Tibial nerve (tissue), 4 donors: ENCODE data around the gene FAM174C. TPM values are rescaled to one million over a fixed set of nuclear protein-coding genes. Genes with fewer than 3 reads are reported as not detected.

Experiments used
- DNase-seq, 2 donors: peaks; one replicate each; pipeline ENCODE4 v3.0.0-alpha.2; 2019; ENCODE audit warnings: low spot score in 2 of 2
- H3K27ac ChIP-seq, 4 donors: fragments of 200-600 bp; sonication (generic) in 3 of 4; one replicate each; pipeline ENCODE4 v1.5.1; 2017 to 2019; ENCODE audit warnings: mild to moderate bottlenecking in 1 of 4
- H3K27me3 ChIP-seq, 2 donors: fragments of 200-600 bp; sonication (generic) in 1 of 2; one replicate each; pipeline versions ENCODE4 v1.5.1 to v1.6.0; 2017 to 2019
- H3K36me3 ChIP-seq, 3 donors: fragments of 200-600 bp; sonication (generic); one replicate each; pipeline ENCODE4 v1.5.1; 2018 to 2019
- H3K4me1 ChIP-seq, 4 donors: fragments of 200-600 bp; sonication (generic) in 3 of 4; one replicate each; pipeline ENCODE4 v1.5.1; 2017 to 2019
- H3K4me3 ChIP-seq, 4 donors: fragments of 200-600 bp; sonication (generic) in 3 of 4; one replicate each; pipeline ENCODE4 v1.5.1; 2017 to 2019; ENCODE audit warnings: mild to moderate bottlenecking in 1 of 4, moderate library complexity in 1 of 4
- H3K9me3 ChIP-seq, 4 donors: fragments of 200-600 bp; sonication (generic) in 3 of 4; one replicate each; pipeline ENCODE4 v1.5.1; 2017 to 2019
- CTCF ChIP-seq, 5 experiments: fragments of 200-600 bp in 3 of 5; fragments of 450-650 bp in 2 of 5; sonication (generic) in 3 of 5; IDR thresholded peaks; one replicate each; pipeline ENCODE4 v1.5.1; 2016 to 2019; ENCODE audit warnings: antibody characterized with exemption in 5 of 5, mild to moderate bottlenecking in 3 of 5, moderate library complexity in 2 of 5
- EP300 ChIP-seq, 2 donors: sonication (generic); formaldehyde crosslinking; IDR thresholded peaks; one replicate each; pipeline ENCODE4 v1.6.1; 2017; ENCODE audit warnings: antibody characterized with exemption in 2 of 2, mild to moderate bottlenecking in 1 of 2
- POLR2A ChIP-seq, 2 donors: fragments of 450-650 bp; IDR thresholded peaks; one replicate each; pipeline ENCODE4 v1.6.1; 2017; ENCODE audit warnings: antibody characterized with exemption in 2 of 2, mild to moderate bottlenecking in 2 of 2, moderate library complexity in 2 of 2
- WGBS, 2 donors: methylation state at CpG; one replicate each; pipeline ENCODE4 v1.1.5; 2018; 5-methylcytosine and 5-hydroxymethylcytosine counted together
- total RNA-seq, 4 donors: library from RNA; depleted of rRNA; stranded (reverse); fragments of >200 nt; gene quantifications; one replicate each; pipeline ENCODE4 v1.1.0, GENCODE V29; 2016

The FAM174C gene
- total RNA-seq, 4 donors from 2014 or later, result 25.5 to 80.7 (median 52.0) TPM

- WGBS, 2 donors, result 93% methylated on average over 38 of the region's 38 CpGs
- TF ChIP-seq EP300 (IDR thresholded peaks at IDR 0.05), result no peak
- TF ChIP-seq CTCF (IDR thresholded peaks at IDR 0.05), result no peak
- no peak for TF ChIP-seq POLR2A (IDR thresholded peaks at IDR 0.05)
- no peak overlapping the region for H3K4me3 ChIP-seq
- no peak for DNase-seq
- H3K27ac ChIP-seq, result no peak overlapping the region
- no peaks in the 10 kb centered on the region for H3K9me3 ChIP-seq
- no peaks in the 10 kb centered on the region for H3K36me3 ChIP-seq
- H3K27me3 ChIP-seq, result peaks cover 0 to 25% of the 10 kb centered on the region in 2 donors
- peaks cover 0 to 7% (median 0%) of the 10 kb centered on the region in 4 donors for H3K4me1 ChIP-seq
Observed at GRCh38 chr19:1307320-1307719, 32.0 kb downstream of the FAM174C start.

- H3K36me3 ChIP-seq, result no peaks in the 10 kb centered on the region
Observed at GRCh38 chr19:1307755-1308303, 32.5 kb downstream of the FAM174C start.

GRCh38 chr19:1308718-1309117 is 33.4 kb downstream of the FAM174C start:
- no peaks in the 10 kb centered on the region for H3K36me3 ChIP-seq
- WGBS, 2 donors, result 60 to 64% methylated on average over 11 of the region's 11 CpGs
- no peak overlapping the region for H3K4me3 ChIP-seq
- no peak overlapping the region for H3K27ac ChIP-seq
- TF ChIP-seq POLR2A (IDR thresholded peaks at IDR 0.05) (no peak), CTCF (IDR thresholded peaks at IDR 0.05) (no peak), EP300 (IDR thresholded peaks at IDR 0.05) (no peak)
- H3K4me1 ChIP-seq, result no peaks in the 10 kb centered on the region
- no peak for DNase-seq
- no peaks in the 10 kb centered on the region for H3K9me3 ChIP-seq
- H3K27me3 ChIP-seq, result peaks cover 0 to 39% of the 10 kb centered on the region in 2 donors

More at GRCh38 chr19:1307755-1308303, 32.5 kb downstream of the FAM174C start:
- peaks cover 0 to 2% (median 0%) of the 10 kb centered on the region in 4 donors for H3K4me1 ChIP-seq
- H3K4me3 ChIP-seq, result no peak overlapping the region
- 90 to 95% methylated on average over 20 of the region's 20 CpGs for WGBS, 2 donors
- no peak overlapping the region for H3K27ac ChIP-seq
- no peaks in the 10 kb centered on the region for H3K9me3 ChIP-seq
- TF ChIP-seq CTCF (IDR thresholded peaks at IDR 0.05) (no peak), POLR2A (IDR thresholded peaks at IDR 0.05) (no peak), EP300 (IDR thresholded peaks at IDR 0.05) (no peak)
- peaks cover 0 to 30% of the 10 kb centered on the region in 2 donors for H3K27me3 ChIP-seq
- no peak for DNase-seq

GRCh38 chr19:1309977-1310852 is 34.9 kb downstream of the FAM174C start:
- WGBS, 2 donors, result 64 to 67% methylated on average over 26 to 27 of the region's 28 CpGs
- TF ChIP-seq EP300 (IDR thresholded peaks at IDR 0.05) (no peak), CTCF (IDR thresholded peaks at IDR 0.05) (no peak), POLR2A (IDR thresholded peaks at IDR 0.05) (no peak)
- H3K4me1 ChIP-seq, result peaks cover 0 to under 1% (median 0%) of the 10 kb centered on the region in 4 donors
- peaks cover 0 to 54% of the 10 kb centered on the region in 2 donors for H3K27me3 ChIP-seq
- H3K27ac ChIP-seq, result no peak overlapping the region
- DNase-seq, result no peak
- H3K36me3 ChIP-seq, result no peaks in the 10 kb centered on the region
- H3K9me3 ChIP-seq, result no peaks in the 10 kb centered on the region
- H3K4me3 ChIP-seq, result no peak overlapping the region

- TF ChIP-seq CTCF (IDR thresholded peaks at IDR 0.05), result no peak
- no peak for TF ChIP-seq EP300 (IDR thresholded peaks at IDR 0.05)
- no peak for TF ChIP-seq POLR2A (IDR thresholded peaks at IDR 0.05)
- H3K36me3 ChIP-seq, result no peaks in the 10 kb centered on the region
- peaks cover 0 to 60% of the 10 kb centered on the region in 2 donors for H3K27me3 ChIP-seq
Observed at GRCh38 chr19:1310853-1311180, 35.5 kb downstream of the FAM174C start.

More at GRCh38 chr19:1310853-1311180, 35.5 kb downstream of the FAM174C start:
- Histone ChIP-seq H3K27ac (no peak overlapping the region), H3K4me1 (peaks cover 0 to 6% (median 2%) of the 10 kb centered on the region in 4 donors), H3K4me3 (no peak overlapping the region), H3K9me3 (no peaks in the 10 kb centered on the region)
- no peak for DNase-seq
- 76 to 78% methylated on average over 18 of the region's 18 CpGs for WGBS, 2 donors
